Epidermal melanocyte (primary cell): ENCODE data around the gene SP9.

ENCODE experiments used
- DNase-seq: peaks from one replicate; pipeline ENCODE4 v3.0.0; 2011; ENCODE audit warnings: low spot score; ENCODE audit not compliant: insufficient read length

SP9 gene

GRCh38 chr2:174333372-174334277 is 1.1 kb upstream of the SP9 start:
- no peak for DNase-seq

GRCh38 chr2:174334278-174334715 is 457 bp upstream of the SP9 start:
- no peak for DNase-seq

GRCh38 chr2:174335254-174335987 is 667 bp downstream of the SP9 start:
- DNase-seq: no peak

- DNase-seq: no peak
Measured at GRCh38 chr2:174335988-174336500, 1.3 kb downstream of the SP9 start.

DNA sequence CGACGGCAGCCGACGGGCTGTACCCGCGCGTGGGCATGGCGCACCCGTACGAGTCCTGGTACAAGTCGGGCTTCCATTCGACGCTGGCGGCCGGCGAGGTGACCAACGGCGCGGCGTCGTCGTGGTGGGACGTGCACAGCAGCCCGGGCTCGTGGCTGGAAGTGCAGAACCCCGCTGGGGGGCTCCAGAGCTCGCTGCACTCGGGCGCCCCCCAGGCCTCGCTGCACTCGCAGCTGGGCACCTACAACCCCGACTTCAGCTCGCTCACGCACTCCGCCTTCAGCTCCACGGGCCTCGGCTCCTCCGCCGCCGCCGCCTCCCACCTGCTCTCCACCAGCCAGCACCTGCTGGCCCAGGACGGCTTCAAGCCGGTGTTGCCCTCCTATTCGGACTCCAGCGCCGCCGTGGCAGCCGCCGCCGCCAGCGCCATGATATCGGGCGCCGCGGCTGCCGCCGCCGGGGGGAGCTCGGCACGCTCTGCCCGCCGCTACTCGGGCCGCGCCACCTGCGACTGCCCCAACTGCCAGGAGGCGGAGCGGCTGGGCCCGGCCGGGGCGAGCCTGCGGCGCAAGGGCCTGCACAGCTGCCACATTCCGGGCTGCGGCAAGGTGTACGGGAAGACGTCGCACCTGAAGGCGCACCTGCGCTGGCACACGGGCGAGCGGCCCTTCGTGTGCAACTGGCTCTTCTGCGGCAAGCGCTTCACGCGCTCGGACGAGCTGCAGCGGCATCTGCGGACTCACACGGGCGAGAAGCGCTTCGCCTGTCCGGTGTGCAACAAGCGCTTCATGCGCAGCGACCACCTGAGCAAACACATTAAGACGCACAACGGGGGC is 2.0 kb downstream of the SP9 start:
- DNase-seq: no peak

DNA sequence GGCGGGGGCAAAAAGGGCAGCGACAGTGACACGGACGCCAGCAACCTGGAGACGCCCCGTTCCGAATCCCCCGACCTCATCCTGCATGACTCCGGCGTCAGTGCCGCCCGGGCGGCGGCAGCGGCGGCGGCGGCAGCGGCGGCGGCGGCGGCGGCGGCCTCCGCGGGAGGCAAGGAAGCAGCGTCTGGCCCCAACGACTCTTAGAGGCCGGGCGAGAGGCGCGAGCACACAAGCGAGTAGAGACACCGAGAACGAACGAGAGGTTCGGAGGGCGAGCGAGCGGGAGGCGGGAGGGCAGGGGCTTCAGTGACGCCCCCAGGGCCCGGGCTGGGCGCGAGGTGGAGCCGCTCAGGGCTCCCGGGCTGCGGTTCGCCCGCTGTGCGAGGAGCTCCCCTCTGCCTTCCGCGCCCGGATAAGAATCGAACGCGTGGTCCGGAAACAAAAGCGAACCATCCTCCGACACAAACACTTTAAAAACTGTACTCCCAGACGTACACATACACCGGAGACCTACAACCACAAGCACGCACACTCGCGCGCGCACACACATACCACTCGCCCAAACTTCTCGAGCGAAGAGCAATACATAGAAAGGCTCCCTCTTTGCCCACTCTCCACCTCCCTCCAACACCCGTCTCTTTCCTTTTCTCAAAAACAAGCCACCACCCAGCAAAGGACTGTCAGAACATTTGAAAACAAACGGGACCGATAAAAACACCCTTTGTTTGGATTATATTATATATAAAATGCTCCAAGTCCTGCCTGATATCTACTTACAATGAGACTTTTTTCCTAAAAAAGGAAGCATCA is 2.8 kb downstream of the SP9 start:
- no peak for DNase-seq

DNA sequence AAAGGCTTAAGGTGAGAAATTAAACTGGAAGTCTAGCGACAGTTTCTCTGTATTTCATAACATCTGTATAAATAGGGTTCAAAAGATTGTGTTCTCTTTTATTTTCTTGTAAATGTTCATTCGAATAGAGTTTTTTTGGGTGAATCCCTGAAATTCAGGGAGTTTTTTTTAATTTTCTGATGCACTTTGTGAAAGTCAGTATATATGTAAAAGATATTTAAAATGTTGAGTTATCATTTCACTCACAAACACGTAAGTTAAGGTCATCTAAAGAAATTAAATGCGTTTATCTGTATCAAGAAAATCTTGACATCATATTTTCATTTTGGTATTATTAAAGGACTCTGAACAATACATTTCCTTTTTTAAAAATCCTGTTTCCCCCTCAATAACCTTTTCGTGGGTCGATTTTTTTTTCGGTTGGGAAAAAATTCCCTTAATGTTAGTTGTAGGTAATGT is 3.4 kb downstream of the SP9 start:
- no peak for DNase-seq

DNA sequence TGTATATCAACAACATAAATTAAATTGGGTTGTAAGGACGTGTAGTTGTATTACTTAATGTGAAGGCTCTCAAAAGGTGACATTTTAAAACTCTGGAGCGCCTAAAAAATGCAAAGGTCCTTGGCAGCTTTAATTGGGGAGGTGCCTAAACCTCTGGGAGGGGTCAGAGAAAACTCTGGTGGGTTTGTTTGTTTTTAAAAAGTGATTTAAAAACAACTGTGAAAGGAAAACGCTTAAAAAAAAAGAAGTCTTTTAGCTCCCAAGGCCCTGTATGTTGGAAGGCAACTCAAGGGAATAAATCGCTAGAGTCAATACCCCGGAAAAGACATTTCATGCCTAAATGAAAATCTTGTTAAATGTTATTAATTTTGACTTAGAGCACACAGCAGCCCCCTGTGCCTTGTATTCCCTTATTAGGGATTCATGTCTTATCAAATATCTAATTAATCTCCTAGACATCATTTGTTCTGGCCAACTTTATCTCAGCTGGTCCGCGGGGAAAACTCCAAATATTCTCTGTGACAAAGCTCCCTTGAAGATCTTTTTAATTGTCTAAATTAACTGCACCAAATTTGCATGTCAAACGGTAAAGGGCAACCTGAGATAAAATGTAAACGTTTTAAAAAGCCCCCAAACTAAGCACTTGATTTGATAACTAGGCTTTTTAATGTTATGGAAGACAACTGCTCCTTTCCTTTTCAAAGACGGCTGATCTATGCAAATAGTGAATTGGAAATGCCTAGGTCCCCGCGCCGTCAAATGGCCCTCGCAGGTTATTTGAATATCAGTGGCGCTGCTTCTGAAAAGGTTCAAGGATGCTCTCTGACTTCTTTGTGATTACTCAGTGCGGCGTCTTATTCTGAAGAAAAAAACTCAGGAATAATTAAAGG is 4.2 kb downstream of the SP9 start:
- DNase-seq: no peak

DNA sequence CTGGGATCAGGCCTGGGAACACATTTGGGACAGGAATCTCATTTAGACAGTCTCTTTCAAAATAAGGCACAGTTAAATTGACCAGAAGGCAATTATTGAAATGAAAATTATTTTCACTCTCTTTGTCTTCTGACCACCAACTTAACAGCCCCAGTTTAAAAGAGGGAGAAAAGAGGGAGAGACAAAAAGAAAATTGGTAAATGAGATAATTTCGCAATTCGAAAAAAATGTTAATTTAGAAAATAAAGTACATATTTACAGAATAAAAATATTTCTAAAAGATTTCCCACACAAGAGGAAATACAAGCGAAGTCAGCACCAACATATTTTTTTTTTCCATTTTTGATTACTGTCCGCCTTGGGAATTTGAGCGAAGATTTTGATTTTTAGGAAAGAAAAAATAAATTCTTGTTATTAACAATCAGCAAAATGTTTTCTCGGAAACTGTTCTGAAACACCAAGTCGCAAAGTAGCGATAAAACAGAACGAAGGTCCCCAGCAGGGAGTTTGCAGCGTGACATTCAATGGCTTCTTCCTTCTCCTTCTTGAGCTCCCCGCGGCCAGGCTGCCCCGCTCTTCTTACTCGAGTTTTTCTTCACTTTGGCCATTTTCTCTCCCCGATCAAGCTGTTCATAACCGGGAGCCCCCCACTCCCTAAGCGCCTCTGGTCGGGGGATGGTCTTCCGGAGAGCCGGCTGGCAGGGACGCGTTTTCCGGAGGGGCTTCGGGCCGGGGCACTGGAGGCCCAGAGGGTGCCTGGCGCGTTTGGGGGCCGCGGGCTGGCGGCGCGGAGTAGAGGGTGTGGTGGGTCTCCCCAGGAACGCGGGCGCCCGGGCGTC is 5.0 kb downstream of the SP9 start:
- no peak for DNase-seq

GRCh38 chr2:174340400-174341292 is 5.9 kb downstream of the SP9 start:
- DNase-seq: no peak

DNA sequence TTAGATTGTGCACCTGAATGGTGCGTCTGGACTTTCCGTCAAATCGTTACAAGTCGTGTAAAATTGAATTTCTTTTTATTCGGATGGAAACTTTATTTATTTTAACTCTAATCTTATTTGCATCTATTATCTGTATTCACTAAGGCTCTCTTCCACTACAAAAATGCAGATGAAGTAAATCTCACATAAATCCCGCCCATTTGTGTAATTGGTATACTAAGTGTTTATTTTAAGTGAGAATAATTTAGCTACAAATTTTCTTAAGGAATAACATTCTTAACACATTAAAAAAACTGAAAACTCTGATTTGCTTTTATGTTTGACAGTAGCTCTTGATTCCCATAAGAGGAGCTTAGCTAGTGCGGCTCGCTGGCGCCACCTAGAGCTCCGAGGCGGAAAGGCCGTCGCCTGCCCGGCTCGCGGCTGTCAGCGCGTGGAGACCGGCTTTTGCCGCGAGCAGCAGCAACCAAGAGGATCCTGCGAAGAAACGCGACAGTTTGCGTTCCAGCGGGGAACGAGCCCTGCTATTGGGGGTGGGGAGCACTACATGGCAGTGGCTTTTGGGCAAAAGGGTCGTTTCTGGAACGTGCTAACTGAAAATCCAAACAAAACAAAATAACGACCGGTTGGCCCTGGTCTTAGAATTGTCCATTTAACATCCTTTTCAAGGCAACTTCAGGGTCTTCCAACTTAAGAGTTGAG is 6.7 kb downstream of the SP9 start:
- peak; percentile 79 for DNase-seq

DNA sequence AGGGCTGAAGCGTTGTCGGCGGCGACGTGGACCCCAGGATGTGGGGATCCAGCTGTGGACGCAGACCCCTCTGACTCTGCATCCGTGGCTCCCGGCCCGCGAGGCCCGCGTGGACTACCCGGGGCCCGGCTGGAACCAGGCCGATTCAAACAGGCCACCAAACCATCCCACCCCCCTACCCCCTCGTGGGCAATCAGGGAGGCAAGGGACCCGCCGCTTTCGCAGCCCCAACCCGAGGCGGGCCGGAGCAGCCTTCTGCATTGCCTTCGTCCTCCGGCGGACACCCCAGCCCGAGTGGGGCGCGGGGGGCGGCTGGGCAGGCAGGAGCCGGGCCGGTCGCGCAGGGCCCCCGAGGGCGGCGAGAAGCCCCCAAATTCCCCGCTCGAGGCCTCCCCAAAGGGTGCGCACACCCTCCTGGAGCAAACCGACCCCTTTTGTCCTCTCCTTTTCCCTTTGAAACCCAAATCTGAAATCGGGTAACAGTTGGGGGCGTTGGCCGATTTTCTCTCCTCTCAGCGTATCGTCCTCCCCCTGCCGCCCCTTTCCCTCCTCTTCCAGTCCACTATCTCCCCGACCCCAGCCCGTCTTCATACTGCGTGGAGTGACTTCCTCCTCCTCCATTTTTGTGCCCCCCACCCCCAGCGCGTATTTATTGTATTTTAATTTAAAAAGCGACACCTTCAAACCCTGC is 7.4 kb downstream of the SP9 start:
- no peak for DNase-seq

DNA sequence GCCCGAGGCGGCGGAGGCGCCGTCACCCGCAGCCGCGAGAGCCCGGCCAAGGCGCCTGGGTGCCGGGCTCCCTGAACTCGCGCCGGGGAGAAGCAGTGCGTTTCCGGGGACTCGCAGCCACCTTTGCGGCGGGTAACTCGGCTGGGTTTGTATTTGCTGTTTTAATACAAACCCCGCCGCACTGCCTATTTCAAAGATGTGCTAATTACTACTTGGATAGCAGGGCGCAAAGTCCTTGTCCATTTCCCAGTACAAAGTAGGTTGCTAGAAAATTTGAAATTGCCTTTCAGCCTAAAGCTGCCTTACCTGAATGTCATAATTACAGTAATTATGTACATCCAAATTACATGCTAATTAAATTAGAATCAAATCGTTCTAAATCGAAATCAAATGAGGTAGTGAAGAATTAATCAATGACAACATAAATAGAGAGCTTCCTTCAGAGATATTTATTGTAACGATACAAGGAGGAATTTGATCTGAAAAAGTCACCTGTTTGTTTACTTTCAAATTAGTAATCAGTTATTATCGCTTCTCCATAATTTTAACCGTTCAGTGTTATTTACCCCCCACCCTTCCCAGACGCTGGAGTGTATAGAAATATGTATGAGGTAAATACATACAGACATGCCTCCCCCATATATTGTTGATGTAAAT is 8.1 kb downstream of the SP9 start:
- no peak for DNase-seq

- DNase-seq: no peak
Measured at GRCh38 chr2:174343343-174343622, 8.5 kb downstream of the SP9 start.

DNA sequence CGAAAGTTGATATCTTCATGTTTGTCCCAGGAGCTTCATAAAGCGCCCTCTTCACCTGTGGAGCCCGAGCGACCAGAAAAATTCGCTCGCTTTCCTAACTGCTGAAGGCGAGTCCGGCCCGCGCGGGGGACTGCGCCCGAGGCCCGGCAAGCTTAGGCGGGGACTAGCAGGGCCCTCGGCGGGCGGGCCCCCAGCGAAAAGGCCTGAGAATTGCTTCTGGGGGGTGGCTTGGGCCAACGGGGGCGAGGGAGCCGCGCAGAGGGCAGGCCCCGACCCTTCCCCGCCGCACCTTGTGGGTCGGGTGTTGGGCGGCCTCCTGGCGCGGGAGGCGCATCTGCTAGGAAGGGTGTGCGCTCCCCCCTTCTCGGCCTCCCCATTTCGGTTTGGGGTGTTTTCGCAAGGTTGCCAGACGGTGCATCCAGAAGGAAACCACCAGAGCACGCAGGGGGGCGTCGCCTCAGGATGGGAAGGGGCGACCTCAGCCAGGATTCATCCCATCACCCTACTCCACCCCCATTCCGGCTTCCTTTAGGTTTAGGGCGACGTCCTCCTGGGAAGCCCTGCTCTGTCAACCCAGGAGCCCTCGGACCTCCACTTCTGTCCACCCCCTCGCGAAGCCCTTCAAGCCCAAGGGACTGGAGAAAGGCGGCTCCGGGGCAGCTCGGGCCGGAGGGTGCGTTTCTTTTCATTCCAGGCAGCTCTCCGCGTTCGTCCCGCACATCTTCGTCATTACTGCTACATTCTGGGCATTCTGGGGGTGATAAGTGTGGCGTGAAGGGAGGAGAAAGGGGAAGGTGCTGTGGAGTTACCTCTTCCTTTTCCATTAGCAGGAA is 9.1 kb downstream of the SP9 start:
- DNase-seq: no peak
